ENCODE data around the gene METTL22.

The METTL22 gene

GRCh38 chr16:8697965-8698364 lies 76.5 kb downstream of the METTL22 start:
- no peak for DNase-seq
